Tibial artery (tissue), 4 donors: ENCODE data around the gene C19orf47.
"Not testable (repeated sequence)": the region's sequence is repeated elsewhere in the genome, so short reads cannot be mapped to it uniquely, and the experiment has no call there.

Experiments
- DNase-seq, 2 donors: peaks; one replicate each; pipeline ENCODE4 v3.0.0-alpha.2; 2019
- H3K27ac ChIP-seq, 2 donors: fragments of 200-600 bp; sonication (generic) in 1 of 2; 1 replicate in 1 of 2; 2 replicates in 1 of 2; pipeline ENCODE4 v1.5.1; 2018 to 2019; ENCODE audit warnings: mild to moderate bottlenecking in 1 of 2
- H3K27me3 ChIP-seq, 2 donors: fragments of 200-600 bp; sonication (generic) in 1 of 2; one replicate each; pipeline versions ENCODE4 v1.5.1 to v1.6.0; 2016 to 2019
- H3K36me3 ChIP-seq, 3 donors: fragments of 200-600 bp; sonication (generic) in 2 of 3; one replicate each; pipeline ENCODE4 v1.5.1; 2016 to 2019; ENCODE audit warnings: mild to moderate bottlenecking in 2 of 3
- H3K4me1 ChIP-seq, 4 donors: fragments of 200-600 bp; sonication (generic) in 2 of 4; 1 replicate in 3 of 4; 2 replicates in 1 of 4; pipeline ENCODE4 v1.5.1; 2016 to 2019
- H3K4me3 ChIP-seq, 2 donors: fragments of 200-600 bp; sonication (generic) in 1 of 2; 1 replicate in 1 of 2; 2 replicates in 1 of 2; pipeline ENCODE4 v1.5.1; 2018 to 2019; ENCODE audit warnings: mild to moderate bottlenecking in 2 of 2
- H3K9me3 ChIP-seq, 3 donors: fragments of 200-600 bp; sonication (generic) in 1 of 3; one replicate each; pipeline ENCODE4 v1.5.1; 2016 to 2019
- intact Hi-C: fragments of 100-400 bp; cut with DNase I; formaldehyde crosslinking; loops from one replicate; pipeline ENCODE4 v1.15.0; 2023; ENCODE audit warnings: low total_unique reads
- TF ChIP-seq, protein P1 (sequence below), 2 experiments: fragments of 200-600 bp in 1 of 2; fragments of 450-650 bp in 1 of 2; IDR thresholded peaks; one replicate each; pipeline ENCODE4 v1.5.1; 2017 to 2019; ENCODE audit warnings: antibody characterized with exemption in 2 of 2, mild to moderate bottlenecking in 1 of 2, moderate library complexity in 1 of 2

Gene C19orf47

DNA sequence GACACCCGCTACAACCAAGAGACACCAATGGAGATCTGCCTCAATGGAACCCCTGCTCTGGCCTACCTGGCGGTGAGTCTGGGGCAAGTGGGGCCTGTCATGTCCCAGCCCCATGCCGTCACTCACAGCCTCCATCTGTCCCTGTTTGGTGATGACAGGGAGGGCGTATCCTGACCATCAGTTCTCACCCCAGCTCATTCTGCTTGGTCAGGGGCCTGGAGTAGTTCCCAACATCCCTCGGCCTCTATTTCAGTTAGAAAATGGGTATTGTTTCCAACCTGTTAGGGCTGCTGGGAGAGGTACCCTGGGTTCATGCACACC is 23.6 kb upstream of the C19orf47 start:
- H3K27ac ChIP-seq, result no peak overlapping the region
- TF ChIP-seq, protein P1, sequence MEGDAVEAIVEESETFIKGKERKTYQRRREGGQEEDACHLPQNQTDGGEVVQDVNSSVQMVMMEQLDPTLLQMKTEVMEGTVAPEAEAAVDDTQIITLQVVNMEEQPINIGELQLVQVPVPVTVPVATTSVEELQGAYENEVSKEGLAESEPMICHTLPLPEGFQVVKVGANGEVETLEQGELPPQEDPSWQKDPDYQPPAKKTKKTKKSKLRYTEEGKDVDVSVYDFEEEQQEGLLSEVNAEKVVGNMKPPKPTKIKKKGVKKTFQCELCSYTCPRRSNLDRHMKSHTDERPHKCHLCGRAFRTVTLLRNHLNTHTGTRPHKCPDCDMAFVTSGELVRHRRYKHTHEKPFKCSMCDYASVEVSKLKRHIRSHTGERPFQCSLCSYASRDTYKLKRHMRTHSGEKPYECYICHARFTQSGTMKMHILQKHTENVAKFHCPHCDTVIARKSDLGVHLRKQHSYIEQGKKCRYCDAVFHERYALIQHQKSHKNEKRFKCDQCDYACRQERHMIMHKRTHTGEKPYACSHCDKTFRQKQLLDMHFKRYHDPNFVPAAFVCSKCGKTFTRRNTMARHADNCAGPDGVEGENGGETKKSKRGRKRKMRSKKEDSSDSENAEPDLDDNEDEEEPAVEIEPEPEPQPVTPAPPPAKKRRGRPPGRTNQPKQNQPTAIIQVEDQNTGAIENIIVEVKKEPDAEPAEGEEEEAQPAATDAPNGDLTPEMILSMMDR (IDR thresholded peaks at IDR 0.05), result no peak
- no peaks in the 10 kb centered on the region for H3K27me3 ChIP-seq
- no peak overlapping the region for H3K4me3 ChIP-seq
- no peaks in the 10 kb centered on the region for H3K4me1 ChIP-seq
- intact Hi-C loops, result no loop called here
- no peak for DNase-seq
- peaks cover 40 to 98% (median 95%) of the 10 kb centered on the region in 3 donors for H3K36me3 ChIP-seq
- no peaks in the 10 kb centered on the region for H3K9me3 ChIP-seq

DNA sequence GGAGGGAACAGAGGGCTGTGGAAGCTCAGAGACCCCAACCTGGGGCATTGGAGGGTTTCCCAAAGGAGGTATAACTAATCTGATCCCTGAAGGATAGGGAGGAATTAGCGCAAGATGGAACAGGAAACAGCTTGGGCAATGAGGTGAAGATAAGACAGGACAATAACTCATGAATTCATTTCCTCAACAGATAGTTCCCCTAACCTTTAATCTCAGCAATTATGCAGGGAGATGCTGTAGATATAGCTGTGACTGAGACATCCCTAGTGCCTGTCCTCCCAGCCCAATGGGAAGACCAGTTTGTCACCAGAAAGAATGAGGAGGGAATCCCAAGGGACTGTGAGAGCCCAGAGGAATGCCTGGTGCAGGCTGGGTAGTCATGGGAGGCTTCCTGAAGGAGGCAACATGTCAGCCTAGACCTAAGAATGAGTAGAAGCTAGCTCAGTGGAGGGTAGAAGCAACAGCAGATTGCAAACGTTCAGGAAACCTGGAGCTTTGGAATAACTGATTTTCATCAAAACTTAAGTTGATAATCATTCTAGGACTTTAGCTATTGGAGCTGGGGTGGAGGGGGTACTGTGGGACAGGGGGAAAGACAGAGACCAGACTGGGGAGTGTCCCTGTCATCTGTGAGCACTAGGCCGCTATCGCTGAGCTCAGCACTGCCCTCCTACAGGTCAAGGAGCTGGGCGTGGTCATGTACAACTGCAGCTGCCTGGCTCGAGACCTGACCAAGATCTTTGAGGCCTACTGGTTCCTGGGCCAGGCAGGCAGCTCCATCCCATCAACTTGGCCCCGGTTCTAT is 23.0 kb upstream of the C19orf47 start:
- TF ChIP-seq, protein P1 (IDR thresholded peaks at IDR 0.05), result no peak
- H3K36me3 ChIP-seq, result peaks cover 43 to 98% (median 95%) of the 10 kb centered on the region in 3 donors
- intact Hi-C loops, result no loop called here
- peaks cover 0 to 2% (median 0%) of the 10 kb centered on the region in 4 donors for H3K4me1 ChIP-seq
- no peak overlapping the region for H3K4me3 ChIP-seq
- DNase-seq, result no peak
- no peaks in the 10 kb centered on the region for H3K27me3 ChIP-seq
- H3K9me3 ChIP-seq, result no peaks in the 10 kb centered on the region
- no peak overlapping the region for H3K27ac ChIP-seq

DNA sequence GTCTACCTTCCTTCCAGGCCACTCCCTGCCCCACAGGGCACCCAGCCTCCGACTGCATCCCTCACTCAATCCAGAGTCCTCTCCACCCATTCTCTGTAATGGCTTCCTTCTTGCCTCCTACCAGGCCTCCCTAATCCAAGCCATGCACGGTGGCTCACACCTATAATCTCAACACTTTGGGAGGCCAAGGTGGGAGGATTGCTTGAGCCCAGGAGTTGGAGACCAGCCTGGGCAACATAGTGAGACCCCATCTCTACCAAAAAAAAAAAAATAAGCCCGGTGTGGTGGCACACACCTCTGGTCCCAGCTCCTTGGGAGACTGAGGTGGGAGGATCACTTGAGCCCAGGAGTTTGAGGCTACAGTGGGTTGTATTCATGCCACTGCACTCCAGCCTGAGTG is 22.1 kb upstream of the C19orf47 start:
- H3K27ac ChIP-seq, DNase-seq, H3K4me3 ChIP-seq, H3K27me3 ChIP-seq, H3K9me3 ChIP-seq, intact Hi-C loops: not testable (repeated sequence)
- H3K4me1 ChIP-seq, result peaks cover 0 to 10% (median 8%) of the 10 kb centered on the region in 4 donors
- peaks cover 43 to 90% (median 90%) of the 10 kb centered on the region in 3 donors for H3K36me3 ChIP-seq

DNA sequence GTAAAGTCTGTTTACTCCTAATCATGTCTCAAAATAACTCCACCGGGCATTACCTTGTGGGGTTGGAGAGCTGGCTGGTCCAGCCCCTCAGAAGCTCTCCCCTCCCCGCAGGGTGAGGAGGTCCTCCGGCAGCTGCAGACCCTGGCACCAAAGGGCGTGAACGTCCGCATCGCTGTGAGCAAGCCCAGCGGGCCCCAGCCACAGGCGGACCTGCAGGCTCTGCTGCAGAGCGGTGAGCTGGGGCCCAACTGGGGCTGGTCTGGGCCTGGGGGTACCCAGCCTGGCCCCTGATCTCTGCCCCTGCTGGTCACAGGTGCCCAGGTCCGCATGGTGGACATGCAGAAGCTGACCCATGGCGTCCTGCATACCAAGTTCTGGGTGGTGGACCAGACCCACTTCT is 21.6 kb upstream of the C19orf47 start:
- no peak for DNase-seq
- Histone ChIP-seq H3K27ac (no peak overlapping the region), H3K36me3 (peaks cover 43 to 86% (median 86%) of the 10 kb centered on the region in 3 donors), H3K4me3 (no peak overlapping the region), H3K4me1 (peaks cover 0 to 12% (median 9%) of the 10 kb centered on the region in 4 donors), H3K9me3 (no peaks in the 10 kb centered on the region), H3K27me3 (no peaks in the 10 kb centered on the region)
- intact Hi-C loops, result no loop called here
- TF ChIP-seq, protein P1 (IDR thresholded peaks at IDR 0.05), result no peak

DNA sequence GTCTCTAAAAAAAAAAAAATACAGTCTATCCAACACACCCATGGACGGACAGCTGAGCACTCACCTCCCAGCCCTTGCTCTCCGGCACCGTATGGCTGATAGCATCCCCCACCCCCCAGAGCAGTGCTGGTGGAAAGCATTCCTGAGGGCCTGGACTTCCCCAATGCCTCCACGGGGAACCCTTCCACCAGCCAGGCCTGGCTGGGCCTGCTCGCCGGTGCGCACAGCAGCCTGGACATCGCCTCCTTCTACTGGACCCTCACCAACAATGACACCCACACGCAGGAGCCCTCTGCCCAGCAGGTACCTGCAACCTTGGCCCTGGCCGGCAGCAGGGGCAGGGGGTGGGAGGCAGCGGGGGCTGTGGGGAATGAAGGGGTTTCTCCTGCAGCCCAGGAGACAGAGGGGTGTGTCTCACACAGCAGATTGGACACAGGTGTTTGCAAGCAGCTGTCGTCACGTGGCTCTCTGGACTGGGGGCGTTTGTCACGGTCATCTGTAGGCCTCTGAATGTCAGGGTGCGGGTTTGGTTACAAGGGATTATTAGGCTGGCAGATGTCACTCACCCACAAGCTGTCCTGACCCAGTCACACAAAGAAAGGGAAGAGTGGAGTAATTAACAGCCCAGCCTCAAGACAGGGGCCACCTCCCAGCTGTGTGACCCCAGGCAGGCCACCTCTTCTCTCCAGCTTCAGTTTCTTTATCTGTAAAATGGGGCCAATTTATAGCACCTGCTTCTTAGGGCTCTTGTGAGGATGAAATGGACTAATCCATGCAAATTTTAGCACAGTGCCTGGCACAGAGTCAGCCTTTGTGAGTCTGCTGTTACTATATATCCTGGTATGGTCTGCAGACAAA is 19.6 kb upstream of the C19orf47 start:
- Histone ChIP-seq H3K27ac (no peak overlapping the region), H3K36me3 (peaks cover 40 to 66% (median 66%) of the 10 kb centered on the region in 3 donors), H3K27me3 (no peaks in the 10 kb centered on the region), H3K9me3 (no peaks in the 10 kb centered on the region), H3K4me3 (no peak overlapping the region), H3K4me1 (peaks cover 0 to 14% (median 9%) of the 10 kb centered on the region in 4 donors)
- peak in 1 of 2 donors; percentile 62 for DNase-seq
- intact Hi-C loops, result no loop called here
- TF ChIP-seq, protein P1 (IDR thresholded peaks at IDR 0.05), result no peak
